ENCODE measurements around the gene BMPR1B.

The BMPR1B gene

DNA sequence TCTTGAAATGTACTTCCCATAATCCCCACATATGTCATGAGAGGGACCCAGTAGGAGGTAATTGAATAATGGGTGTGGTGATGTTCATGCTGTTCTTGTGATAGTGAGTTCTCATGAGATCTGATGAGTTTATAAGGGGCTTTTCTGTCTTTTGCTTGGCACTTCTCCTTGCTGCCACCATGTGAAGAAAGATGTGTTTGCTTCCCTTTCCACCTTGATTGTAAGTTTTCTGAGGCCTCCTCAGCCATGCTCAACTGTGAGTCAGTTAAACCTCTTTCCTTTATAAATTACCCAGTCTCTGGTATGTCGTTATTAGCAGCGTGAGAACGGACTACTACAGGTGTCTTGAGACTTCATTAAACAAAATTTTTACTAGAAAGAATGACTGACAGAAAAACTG is 323.2 kb downstream of the BMPR1B start:
- H3K9me3 Mint-ChIP-seq, result no peaks in the 10 kb centered on the region
- H3K4me3 Mint-ChIP-seq, result no peak overlapping the region
- intact Hi-C loops (cut with micrococcal nuclease), result no loop called here
- H3K27me3 Mint-ChIP-seq, result no peaks in the 10 kb centered on the region
- H3K27ac Mint-ChIP-seq, result no peak overlapping the region
- H3K36me3 Mint-ChIP-seq (ENCODE audit: low read depth), result no peaks in the 10 kb centered on the region
- H3K4me1 Mint-ChIP-seq (ENCODE audit: low read depth), result no peaks in the 10 kb centered on the region

DNA sequence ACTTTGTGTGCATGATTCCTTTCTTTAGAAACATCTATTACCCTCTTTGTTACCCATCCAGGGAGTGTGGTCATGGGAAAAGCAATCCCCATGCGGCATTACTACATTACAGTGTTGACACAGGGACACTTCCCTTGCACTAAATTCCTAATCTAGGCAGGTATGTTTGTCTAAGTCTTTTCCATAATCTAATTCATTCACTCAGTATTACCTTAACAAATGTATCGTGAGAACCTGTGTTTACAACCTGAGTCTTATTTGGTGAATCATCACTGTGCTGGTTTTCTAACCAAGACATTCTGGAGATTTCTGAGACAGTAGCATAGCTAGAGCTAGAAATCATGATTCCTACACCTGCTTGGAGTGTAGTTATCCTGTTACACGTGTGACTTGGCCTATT is 326.8 kb downstream of the BMPR1B start:
- intact Hi-C loops (cut with micrococcal nuclease), result no loop called here
- Mint-ChIP-seq H3K4me1 (ENCODE audit: low read depth) (no peaks in the 10 kb centered on the region), H3K36me3 (ENCODE audit: low read depth) (no peaks in the 10 kb centered on the region), H3K4me3 (no peak overlapping the region), H3K9me3 (no peaks in the 10 kb centered on the region), H3K27me3 (no peaks in the 10 kb centered on the region), H3K27ac (no peak overlapping the region)

GRCh38 chr4:95085124-95085833 is 327.5 kb downstream of the BMPR1B start:
- no peaks in the 10 kb centered on the region for H3K27me3 Mint-ChIP-seq
- H3K36me3 Mint-ChIP-seq (ENCODE audit: low read depth), result no peaks in the 10 kb centered on the region
- intact Hi-C loops (cut with micrococcal nuclease), result no loop called here
- H3K9me3 Mint-ChIP-seq, result no peaks in the 10 kb centered on the region
- H3K27ac Mint-ChIP-seq, result no peak overlapping the region
- H3K4me3 Mint-ChIP-seq, result no peak overlapping the region
- no peaks in the 10 kb centered on the region for H3K4me1 Mint-ChIP-seq (ENCODE audit: low read depth)

DNA sequence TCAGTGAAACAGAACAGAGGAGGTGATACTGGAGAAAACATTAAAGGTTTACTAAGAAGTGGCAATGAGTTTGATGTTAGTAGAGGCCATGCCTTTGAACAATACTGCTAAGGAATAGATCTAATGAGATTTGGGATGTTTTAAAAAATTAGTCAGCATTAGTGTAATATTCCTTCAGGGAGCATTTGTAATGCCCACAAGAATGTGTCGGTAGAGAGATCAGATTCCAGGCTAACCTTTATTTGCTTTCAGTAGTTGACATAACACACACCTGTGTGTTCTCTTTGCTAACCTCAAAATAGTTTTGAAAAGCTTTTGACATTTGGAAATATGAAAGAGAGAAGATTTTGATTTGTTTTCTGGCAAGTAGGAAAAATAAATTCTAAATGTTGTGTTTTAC is 328.8 kb downstream of the BMPR1B start:
- no peaks in the 10 kb centered on the region for H3K36me3 Mint-ChIP-seq (ENCODE audit: low read depth)
- no peak overlapping the region for H3K4me3 Mint-ChIP-seq
- no peak overlapping the region for H3K27ac Mint-ChIP-seq
- intact Hi-C loops (cut with micrococcal nuclease), result no loop called here
- no peaks in the 10 kb centered on the region for H3K4me1 Mint-ChIP-seq (ENCODE audit: low read depth)
- H3K9me3 Mint-ChIP-seq, result no peaks in the 10 kb centered on the region
- no peaks in the 10 kb centered on the region for H3K27me3 Mint-ChIP-seq

DNA sequence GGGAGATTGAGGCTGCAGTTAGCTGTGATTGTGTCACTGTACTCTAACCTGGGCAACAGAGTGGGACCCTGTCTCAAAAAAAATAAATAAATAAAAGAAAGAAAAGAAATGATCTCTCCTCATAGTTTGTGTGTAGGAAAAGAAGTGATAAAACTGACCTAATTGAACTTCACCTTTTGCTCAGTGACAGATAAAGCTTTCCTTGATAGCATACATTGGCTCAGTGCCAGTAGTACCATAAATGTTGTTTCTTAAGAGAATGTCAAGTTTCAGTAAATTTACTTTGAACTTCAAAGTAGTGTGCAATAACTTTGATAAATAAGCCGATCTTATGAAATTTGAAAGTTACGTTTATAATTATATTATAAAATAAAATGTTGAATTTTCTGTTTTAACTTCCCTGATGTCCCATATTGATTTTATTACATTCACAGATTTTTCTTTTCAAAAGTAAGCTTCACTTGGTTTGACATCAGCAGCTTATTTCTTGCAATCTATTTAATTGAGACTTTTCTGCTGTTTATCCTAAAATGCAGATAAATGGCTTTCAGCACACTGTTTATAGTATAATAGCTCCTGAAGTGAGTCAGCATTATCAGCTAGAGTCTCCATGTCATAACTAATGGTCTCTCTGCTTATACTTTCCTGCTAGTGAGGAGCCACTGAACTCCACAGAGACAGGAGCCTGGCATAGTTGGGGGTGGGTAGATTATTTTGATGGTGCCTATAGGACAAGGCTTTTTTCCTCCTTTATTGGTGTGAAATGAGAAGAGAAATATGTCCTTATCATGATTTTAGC is 330.1 kb downstream of the BMPR1B start:
- intact Hi-C loops (cut with micrococcal nuclease), result no loop called here
- Mint-ChIP-seq H3K4me3 (no peak overlapping the region), H3K4me1 (ENCODE audit: low read depth) (no peaks in the 10 kb centered on the region), H3K27ac (no peak overlapping the region), H3K36me3 (ENCODE audit: low read depth) (no peaks in the 10 kb centered on the region), H3K9me3 (no peaks in the 10 kb centered on the region), H3K27me3 (no peaks in the 10 kb centered on the region)

GRCh38 chr4:95091272-95091671 is 333.5 kb downstream of the BMPR1B start:
- Mint-ChIP-seq H3K36me3 (ENCODE audit: low read depth) (no peaks in the 10 kb centered on the region), H3K27me3 (no peaks in the 10 kb centered on the region), H3K27ac (no peak overlapping the region), H3K4me3 (no peak overlapping the region), H3K9me3 (no peaks in the 10 kb centered on the region), H3K4me1 (ENCODE audit: low read depth) (no peaks in the 10 kb centered on the region)
- intact Hi-C loops (cut with micrococcal nuclease), result no loop called here

DNA sequence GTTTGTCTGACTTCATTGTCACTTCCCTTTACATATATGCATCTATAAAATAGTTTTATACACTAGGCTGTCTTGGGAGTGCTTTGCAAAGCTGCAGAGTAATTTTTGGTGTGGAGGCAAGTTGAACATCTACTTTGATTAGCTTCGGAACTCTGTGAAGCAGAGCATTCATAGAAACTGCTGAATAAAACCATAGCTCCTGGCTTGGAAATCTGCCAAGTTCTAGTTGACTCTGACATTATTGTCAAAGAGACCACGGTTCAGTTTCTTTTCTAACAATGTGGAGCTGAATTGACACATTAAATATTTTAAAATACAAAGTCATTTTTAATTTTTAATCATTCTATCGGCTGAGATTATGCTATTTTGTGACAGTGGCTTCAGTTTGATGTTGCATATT is 335.0 kb downstream of the BMPR1B start:
- no peak overlapping the region for H3K4me3 Mint-ChIP-seq
- H3K27me3 Mint-ChIP-seq, result no peaks in the 10 kb centered on the region
- intact Hi-C loops (cut with micrococcal nuclease), result no loop called here
- no peaks in the 10 kb centered on the region for H3K36me3 Mint-ChIP-seq (ENCODE audit: low read depth)
- no peaks in the 10 kb centered on the region for H3K9me3 Mint-ChIP-seq
- H3K27ac Mint-ChIP-seq, result no peak overlapping the region
- no peaks in the 10 kb centered on the region for H3K4me1 Mint-ChIP-seq (ENCODE audit: low read depth)

GRCh38 chr4:95093460-95093859 is 335.7 kb downstream of the BMPR1B start:
- no peaks in the 10 kb centered on the region for H3K4me1 Mint-ChIP-seq (ENCODE audit: low read depth)
- H3K27me3 Mint-ChIP-seq, result no peaks in the 10 kb centered on the region
- no peak overlapping the region for H3K4me3 Mint-ChIP-seq
- H3K27ac Mint-ChIP-seq, result no peak overlapping the region
- no peaks in the 10 kb centered on the region for H3K36me3 Mint-ChIP-seq (ENCODE audit: low read depth)
- no peaks in the 10 kb centered on the region for H3K9me3 Mint-ChIP-seq
- intact Hi-C loops (cut with micrococcal nuclease), result no loop called here

- H3K27me3 Mint-ChIP-seq, result no peaks in the 10 kb centered on the region
- intact Hi-C loops (cut with micrococcal nuclease), result no loop called here
- H3K36me3 Mint-ChIP-seq (ENCODE audit: low read depth), result no peaks in the 10 kb centered on the region
- no peak overlapping the region for H3K4me3 Mint-ChIP-seq
- no peaks in the 10 kb centered on the region for H3K9me3 Mint-ChIP-seq
- no peaks in the 10 kb centered on the region for H3K4me1 Mint-ChIP-seq (ENCODE audit: low read depth)
- no peak overlapping the region for H3K27ac Mint-ChIP-seq
Measured at GRCh38 chr4:95093936-95094929, 336.5 kb downstream of the BMPR1B start.

DNA sequence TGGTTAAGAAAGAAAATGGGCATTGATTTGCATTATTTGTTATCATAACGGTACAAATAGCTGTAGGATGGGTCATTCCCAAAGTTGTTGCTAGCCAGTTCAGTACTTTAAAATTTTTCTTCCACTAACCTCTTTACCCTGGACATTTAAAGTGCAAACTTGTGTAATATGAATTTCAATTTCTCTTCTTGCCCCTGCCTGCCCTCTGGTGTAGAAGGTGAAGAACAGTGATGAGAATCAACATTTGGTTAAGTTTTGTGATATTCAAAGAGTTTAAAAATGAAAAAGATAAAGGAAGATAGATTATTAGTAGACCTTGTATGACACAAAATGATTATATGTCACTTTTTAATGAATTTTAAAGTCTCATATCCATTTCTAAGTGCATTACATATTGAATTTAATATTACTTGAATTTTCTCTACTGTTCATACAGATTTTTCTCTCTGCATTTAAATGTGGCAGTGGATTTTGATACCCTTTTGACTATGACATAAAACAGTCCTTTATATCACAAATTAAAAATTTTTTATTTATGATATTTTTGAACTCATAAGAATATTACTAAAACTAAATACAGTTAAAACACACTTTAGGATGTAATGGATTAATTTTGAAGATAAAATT is 337.7 kb downstream of the BMPR1B start:
- no peak overlapping the region for H3K27ac Mint-ChIP-seq
- no peak overlapping the region for H3K4me3 Mint-ChIP-seq
- H3K9me3 Mint-ChIP-seq, result peaks cover 5% of the 10 kb centered on the region
- H3K27me3 Mint-ChIP-seq, result no peaks in the 10 kb centered on the region
- intact Hi-C loops (cut with micrococcal nuclease), result no loop called here
- no peaks in the 10 kb centered on the region for H3K36me3 Mint-ChIP-seq (ENCODE audit: low read depth)
- H3K4me1 Mint-ChIP-seq (ENCODE audit: low read depth), result no peaks in the 10 kb centered on the region

GRCh38 chr4:95102162-95102790 is 344.5 kb downstream of the BMPR1B start:
- H3K4me1 Mint-ChIP-seq (ENCODE audit: low read depth), result no peaks in the 10 kb centered on the region
- no peak overlapping the region for H3K4me3 Mint-ChIP-seq
- intact Hi-C loops (cut with micrococcal nuclease), result no loop called here
- no peak overlapping the region for H3K27ac Mint-ChIP-seq
- H3K36me3 Mint-ChIP-seq (ENCODE audit: low read depth), result no peaks in the 10 kb centered on the region
- peaks cover 7% of the 10 kb centered on the region for H3K9me3 Mint-ChIP-seq
- H3K27me3 Mint-ChIP-seq, result no peaks in the 10 kb centered on the region

- intact Hi-C loops (cut with micrococcal nuclease), result no loop called here
- Mint-ChIP-seq H3K4me1 (ENCODE audit: low read depth) (no peaks in the 10 kb centered on the region), H3K36me3 (ENCODE audit: low read depth) (no peaks in the 10 kb centered on the region), H3K27ac (no peak overlapping the region), H3K9me3 (peaks cover 6% of the 10 kb centered on the region), H3K4me3 (no peak overlapping the region), H3K27me3 (no peaks in the 10 kb centered on the region)
Measured at GRCh38 chr4:95105112-95105511, 347.4 kb downstream of the BMPR1B start.

DNA sequence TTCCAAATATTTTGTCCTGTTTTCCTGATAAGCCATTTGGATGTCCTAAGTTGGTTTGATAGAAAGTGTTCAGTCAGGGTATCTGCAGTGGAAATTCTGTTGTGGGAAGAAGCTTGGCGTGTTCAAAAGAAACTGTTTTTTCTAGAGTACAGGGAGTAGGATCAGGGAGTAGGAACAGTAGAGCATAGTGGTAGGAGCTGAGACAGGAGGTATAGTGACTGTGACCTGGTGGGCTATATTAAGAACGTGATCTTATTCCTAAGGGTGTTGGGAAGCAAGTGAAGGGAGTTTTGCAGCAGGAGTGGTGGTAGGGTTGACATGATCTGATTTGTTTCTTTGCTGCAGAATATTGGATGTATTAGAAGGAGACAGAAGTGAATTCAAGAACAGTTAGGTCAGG is 348.2 kb downstream of the BMPR1B start:
- Mint-ChIP-seq H3K36me3 (ENCODE audit: low read depth) (no peaks in the 10 kb centered on the region), H3K4me1 (ENCODE audit: low read depth) (no peaks in the 10 kb centered on the region), H3K9me3 (no peaks in the 10 kb centered on the region), H3K27me3 (no peaks in the 10 kb centered on the region), H3K27ac (no peak overlapping the region), H3K4me3 (no peak overlapping the region)
- intact Hi-C loops (cut with micrococcal nuclease), result no loop called here

Data from dendritic cell treated with granulocyte-macrophage colony-stimulating factor and Interleukin-4, amounts not matched to agents 40 ng/mL and 50 ng/mL, for 4 days (primary cell).